ENCODE data around the gene SMCO1. TPM values are rescaled to one million over a fixed set of nuclear protein-coding genes. Genes with fewer than 3 reads are reported as not detected.
"Not testable (repeated sequence)": the region's sequence is repeated elsewhere in the genome, so short reads cannot be mapped to it uniquely, and the experiment has no call there.

The SMCO1 gene
- total and polyA plus RNA-seq, 8 donors, result 0.05 TPM; not detected in 7

GRCh38 chr3:196517162-196517800 is 2.1 kb upstream of the SMCO1 start:
- Histone ChIP-seq H3K27ac (no peak overlapping the region), H3K9me3 (no peaks in the 10 kb centered on the region), H3K4me1 (no peaks in the 10 kb centered on the region), H3K27me3 (no peaks in the 10 kb centered on the region), H3K36me3 (no peaks in the 10 kb centered on the region), H3K4me3 (no peak overlapping the region)
- no peak for FAIRE-seq
- no peak for DNase-seq
- intact Hi-C loops (cut with DNase I), result no loop called here
- ATAC-seq, result no peak
- 69 to 79% methylated on average over 2 of the region's 2 CpGs for WGBS, 2 donors
- TF ChIP-seq CTCF (IDR thresholded peaks at IDR 0.05), result no peak

- Histone ChIP-seq H3K9me3 (no peaks in the 10 kb centered on the region), H3K36me3 (no peaks in the 10 kb centered on the region), H3K27me3 (no peaks in the 10 kb centered on the region), H3K4me1 (no peaks in the 10 kb centered on the region), H3K27ac (no peak overlapping the region), H3K4me3 (no peak overlapping the region)
- FAIRE-seq (no peak), DNase-seq (no peak), ATAC-seq (no peak)
- intact Hi-C loops (cut with DNase I), result no loop called here
- no peak for TF ChIP-seq CTCF (IDR thresholded peaks at IDR 0.05)
- 93 to 98% methylated on average over 1 of the region's 1 CpG for WGBS, 2 donors
Measured at GRCh38 chr3:196514350-196514716, 813 bp downstream of the SMCO1 start.

- H3K27ac ChIP-seq, result no peak overlapping the region
- H3K36me3 ChIP-seq, result no peaks in the 10 kb centered on the region
- H3K27me3 ChIP-seq, result no peaks in the 10 kb centered on the region
- no peaks in the 10 kb centered on the region for H3K4me1 ChIP-seq
- intact Hi-C loops (cut with DNase I), result no loop called here
- FAIRE-seq (no peak), DNase-seq (no peak), ATAC-seq (no peak)
- TF ChIP-seq CTCF (IDR thresholded peaks at IDR 0.05), result no peak
- no peaks in the 10 kb centered on the region for H3K9me3 ChIP-seq
- H3K4me3 ChIP-seq, result no peak overlapping the region
- 71 to 83% methylated on average over 8 of the region's 8 CpGs for WGBS, 2 donors
Measured at GRCh38 chr3:196513697-196514349, 1.3 kb downstream of the SMCO1 start.

- ATAC-seq; DNase-seq; H3K36me3 ChIP-seq; H3K27ac ChIP-seq; H3K9me3 ChIP-seq; H3K4me3 ChIP-seq; H3K4me1 ChIP-seq; intact Hi-C loops (cut with DNase I); H3K27me3 ChIP-seq; FAIRE-seq: not testable (repeated sequence)
- 91 to 96% methylated on average over 13 to 14 of the region's 15 CpGs for WGBS, 2 donors
Measured at GRCh38 chr3:196511646-196512425, 3.3 kb downstream of the SMCO1 start.

GRCh38 chr3:196511108-196511507 is 4.0 kb downstream of the SMCO1 start:
- H3K27ac ChIP-seq; H3K36me3 ChIP-seq; intact Hi-C loops (cut with DNase I); FAIRE-seq; H3K4me1 ChIP-seq; ATAC-seq; DNase-seq; H3K9me3 ChIP-seq; H3K4me3 ChIP-seq; H3K27me3 ChIP-seq: not testable (repeated sequence)
- 97 to 100% methylated on average over 1 of the region's 1 CpG for WGBS, 2 donors

All from pancreas (tissue), 10 donors.